CD4-positive, alpha-beta T cell treated with Interleukin-15 for 1 hour (primary cell): ENCODE data around the gene TTC13.

Source experiments
- DNase-seq: peaks from one replicate; pipeline ENCODE4 v3.0.0-alpha.2; 2020

The TTC13 gene

GRCh38 chr1:230943048-230943593, 35.5 kb downstream of the TTC13 start:
- no peak for DNase-seq

- DNase-seq, result no peak
Observed at GRCh38 chr1:230940848-230941247, 37.8 kb downstream of the TTC13 start.

GRCh38 chr1:230939806-230940489, 38.7 kb downstream of the TTC13 start:
- no peak for DNase-seq

GRCh38 chr1:230938924-230939368, 39.7 kb downstream of the TTC13 start:
- no peak for DNase-seq

GRCh38 chr1:230937371-230937770, 41.3 kb downstream of the TTC13 start:
- no peak for DNase-seq

GRCh38 chr1:230936475-230936874, 42.2 kb downstream of the TTC13 start:
- DNase-seq, result no peak

GRCh38 chr1:230935852-230936251, 42.8 kb downstream of the TTC13 start:
- DNase-seq, result no peak

GRCh38 chr1:230930986-230931385, 47.7 kb downstream of the TTC13 start:
- DNase-seq, result no peak

- no peak for DNase-seq
Observed at GRCh38 chr1:230926182-230926581, 52.5 kb downstream of the TTC13 start.

GRCh38 chr1:230925608-230926007, 53.1 kb downstream of the TTC13 start:
- DNase-seq, result no peak

GRCh38 chr1:230923176-230923575, 55.5 kb downstream of the TTC13 start:
- DNase-seq, result no peak

GRCh38 chr1:230922620-230923019, 56.0 kb downstream of the TTC13 start:
- no peak for DNase-seq

GRCh38 chr1:230919207-230919606, 59.5 kb downstream of the TTC13 start:
- no peak for DNase-seq

- DNase-seq, result peak; percentile 61
Observed at GRCh38 chr1:230917284-230918135, 61.2 kb downstream of the TTC13 start.

GRCh38 chr1:230916587-230917283, 61.9 kb downstream of the TTC13 start:
- DNase-seq, result no peak

- DNase-seq, result no peak
Observed at GRCh38 chr1:230915078-230915477, 63.6 kb downstream of the TTC13 start.

- DNase-seq, result no peak
Observed at GRCh38 chr1:230913496-230913895, 65.2 kb downstream of the TTC13 start.

- DNase-seq, result no peak
Observed at GRCh38 chr1:230910755-230911117, 67.9 kb downstream of the TTC13 start.

GRCh38 chr1:230909974-230910754, 68.5 kb downstream of the TTC13 start:
- DNase-seq, result no peak

- DNase-seq, result no peak
Observed at GRCh38 chr1:230907472-230908205, 71.0 kb downstream of the TTC13 start.

- DNase-seq, result no peak
Observed at GRCh38 chr1:230906226-230906625, 72.4 kb downstream of the TTC13 start.

- no peak for DNase-seq
Observed at GRCh38 chr1:230905733-230906132, 72.9 kb downstream of the TTC13 start.
